SKM-1 treated with dmso at 0.1 percent for 144 hours (cell line): Measurements from ENCODE around the gene ZSCAN2.

Experiments
- DNase-seq: peaks from one replicate; lab custom pipeline; 2025; ENCODE audit not compliant: unreplicated experiment; lab: John Stamatoyannopoulos, UW

Gene ZSCAN2

GRCh38 chr15:84668221-84668982 lies 67.6 kb downstream of the ZSCAN2 start:
- no peak for DNase-seq

GRCh38 chr15:84669726-84670125 lies 68.9 kb downstream of the ZSCAN2 start:
- no peak for DNase-seq

GRCh38 chr15:84671211-84671610 lies 70.4 kb downstream of the ZSCAN2 start:
- no peak for DNase-seq
